ENCODE data around the gene CD1B.

Gene CD1B

DNA sequence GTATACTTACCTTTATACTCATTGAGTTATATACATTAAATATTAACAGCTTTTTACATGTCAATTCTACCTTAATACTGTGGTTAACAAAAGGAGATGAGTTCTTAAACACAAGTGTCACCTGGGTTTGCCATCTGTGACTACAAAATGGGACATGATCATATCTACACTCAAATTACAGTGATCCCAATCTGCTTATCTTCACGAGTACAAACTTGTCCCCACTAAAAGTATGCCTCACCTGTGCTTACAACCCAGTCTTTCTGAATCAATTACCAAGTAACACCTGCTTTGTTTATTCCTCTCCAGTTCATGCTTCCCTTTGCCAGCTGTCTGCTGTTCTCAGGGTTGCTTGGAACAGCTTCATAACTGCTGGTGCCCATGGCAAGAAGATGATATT lies 31.2 kb upstream of the CD1B start:
- Histone ChIP-seq H3K9me3 (no peaks in the 10 kb centered on the region), H3K36me3 (no peaks in the 10 kb centered on the region), H3K4me1 (ENCODE audit: control insufficient read depth in 1 of 2, insufficient read depth in 1 of 2, low read depth in 1 of 2, low read length in 1 of 2) (no peaks in the 10 kb centered on the region), H3K27ac (no peak overlapping the region), H3K4me3 (ENCODE audit: low read depth in 1 of 2, low read length in 1 of 2) (no peak overlapping the region), H3K27me3 (peaks cover 6% of the 10 kb centered on the region)
- TF ChIP-seq CTCF (IDR thresholded peaks at IDR 0.05), result no peak

- Histone ChIP-seq H3K9me3 (no peaks in the 10 kb centered on the region), H3K36me3 (no peaks in the 10 kb centered on the region), H3K4me3 (ENCODE audit: low read depth in 1 of 2, low read length in 1 of 2) (no peak overlapping the region), H3K27me3 (peaks cover 7% of the 10 kb centered on the region), H3K27ac (no peak overlapping the region), H3K4me1 (ENCODE audit: control insufficient read depth in 1 of 2, insufficient read depth in 1 of 2, low read depth in 1 of 2, low read length in 1 of 2) (no peaks in the 10 kb centered on the region)
- no peak for TF ChIP-seq CTCF (IDR thresholded peaks at IDR 0.05)
Measured at GRCh38 chr1:158357441-158357840, 26.1 kb upstream of the CD1B start.

DNA sequence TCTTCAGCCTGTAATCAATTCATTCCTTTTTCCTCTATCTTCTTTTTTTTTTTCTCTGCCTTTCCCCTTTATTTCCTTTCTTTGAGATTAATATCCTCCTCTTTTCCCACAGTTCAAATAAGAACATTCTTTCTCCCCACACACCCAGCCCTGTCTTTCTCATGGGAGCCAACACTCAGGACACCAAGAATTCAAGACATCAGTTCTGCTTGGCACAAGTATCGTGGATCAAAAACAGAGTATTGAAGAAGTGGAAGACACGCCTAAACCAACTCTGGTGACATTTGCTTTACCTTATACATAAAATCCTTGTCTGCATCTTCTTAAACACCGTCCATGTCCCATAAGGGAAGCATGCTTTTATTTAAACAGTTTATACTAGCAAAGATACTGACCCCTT lies 25.3 kb upstream of the CD1B start:
- no peak for TF ChIP-seq CTCF (IDR thresholded peaks at IDR 0.05)
- H3K27me3 ChIP-seq, result peaks cover 7% of the 10 kb centered on the region
- H3K36me3 ChIP-seq, result no peaks in the 10 kb centered on the region
- H3K4me1 ChIP-seq (ENCODE audit: control insufficient read depth in 1 of 2, insufficient read depth in 1 of 2, low read depth in 1 of 2, low read length in 1 of 2), result no peaks in the 10 kb centered on the region
- no peak overlapping the region for H3K27ac ChIP-seq
- no peak overlapping the region for H3K4me3 ChIP-seq (ENCODE audit: low read depth in 1 of 2, low read length in 1 of 2)
- H3K9me3 ChIP-seq, result no peaks in the 10 kb centered on the region

DNA sequence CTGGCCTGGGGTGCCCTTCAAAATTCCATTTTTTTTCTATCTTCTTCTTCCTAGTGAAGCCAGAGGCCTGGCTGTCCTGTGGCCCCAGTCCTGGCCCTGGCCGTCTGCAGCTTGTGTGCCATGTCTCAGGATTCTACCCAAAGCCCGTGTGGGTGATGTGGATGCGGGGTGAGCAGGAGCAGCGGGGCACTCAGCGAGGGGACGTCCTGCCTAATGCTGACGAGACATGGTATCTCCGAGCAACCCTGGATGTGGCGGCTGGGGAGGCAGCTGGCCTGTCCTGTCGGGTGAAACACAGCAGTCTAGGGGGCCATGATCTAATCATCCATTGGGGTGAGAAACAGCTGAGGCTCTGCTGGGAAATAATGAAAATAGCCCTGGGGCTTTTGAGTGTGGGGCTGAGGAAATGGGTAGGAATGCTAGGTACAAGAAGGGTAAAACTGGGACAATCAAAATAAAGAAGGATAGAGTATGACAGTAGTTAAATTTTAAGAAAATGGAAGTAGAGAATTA lies 24.5 kb upstream of the CD1B start:
- Histone ChIP-seq H3K36me3 (no peaks in the 10 kb centered on the region), H3K27me3 (peaks cover 7% of the 10 kb centered on the region), H3K9me3 (no peaks in the 10 kb centered on the region), H3K4me3 (ENCODE audit: low read depth in 1 of 2, low read length in 1 of 2) (no peak overlapping the region), H3K27ac (no peak overlapping the region), H3K4me1 (ENCODE audit: control insufficient read depth in 1 of 2, insufficient read depth in 1 of 2, low read depth in 1 of 2, low read length in 1 of 2) (no peaks in the 10 kb centered on the region)
- TF ChIP-seq CTCF (IDR thresholded peaks at IDR 0.05), result no peak

DNA sequence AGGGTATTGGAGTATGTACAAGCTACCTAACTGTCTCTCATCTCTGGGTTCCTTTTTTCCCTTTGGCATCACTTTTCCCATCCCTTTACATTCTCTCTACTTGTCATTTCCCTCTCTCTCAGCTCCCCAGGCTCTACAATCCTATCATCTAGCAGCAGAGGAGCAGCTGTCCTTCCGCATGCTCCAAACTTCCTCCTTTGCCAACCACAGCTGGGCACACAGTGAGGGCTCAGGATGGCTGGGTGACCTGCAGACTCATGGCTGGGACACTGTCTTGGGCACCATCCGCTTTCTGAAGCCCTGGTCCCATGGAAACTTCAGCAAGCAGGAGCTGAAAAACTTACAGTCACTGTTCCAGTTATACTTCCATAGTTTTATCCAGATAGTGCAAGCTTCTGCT lies 22.9 kb upstream of the CD1B start:
- no peak for TF ChIP-seq CTCF (IDR thresholded peaks at IDR 0.05)
- H3K4me1 ChIP-seq (ENCODE audit: control insufficient read depth in 1 of 2, insufficient read depth in 1 of 2, low read depth in 1 of 2, low read length in 1 of 2), result no peaks in the 10 kb centered on the region
- H3K27me3 ChIP-seq, result peaks cover 7% of the 10 kb centered on the region
- no peak overlapping the region for H3K27ac ChIP-seq
- H3K4me3 ChIP-seq (ENCODE audit: low read depth in 1 of 2, low read length in 1 of 2), result no peak overlapping the region
- H3K9me3 ChIP-seq, result no peaks in the 10 kb centered on the region
- no peaks in the 10 kb centered on the region for H3K36me3 ChIP-seq
